ENCODE measurements around the gene FNIP2. TPM values are rescaled to one million over a fixed set of nuclear protein-coding genes. Genes with fewer than 3 reads are reported as not detected.
A peak's percentile ranks its signal among the peaks of the same experiment; 100 is the strongest.

The FNIP2 gene
- total RNA-seq, 2 donors from 2014 or later: 26.7 to 38.2 TPM

GRCh38 chr4:158760866-158761265, 8.0 kb upstream of the FNIP2 start:
- no peaks in the 10 kb centered on the region for H3K36me3 ChIP-seq (replicated peaks in 1 of 2; ENCODE audit: insufficient read depth in 1 of 2, low read depth in 2 of 2)
- DNase-seq (no peak), ATAC-seq (no peak)
- no peak overlapping the region for H3K27ac ChIP-seq
- H3K9me3 ChIP-seq: no peaks in the 10 kb centered on the region
- 79 to 85% methylated on average over 4 of the region's 4 CpGs for WGBS, 2 donors
- intact Hi-C loops (cut with DNase I): loop anchor here (10.0 kb wide), 1 partner anchor 84 kb away; no protein-coding TSS in a partner anchor
- H3K4me1 ChIP-seq: no peaks in the 10 kb centered on the region
- no peaks in the 10 kb centered on the region for H3K27me3 ChIP-seq
- no peak overlapping the region for H3K4me3 ChIP-seq
- TF ChIP-seq POLR2A (IDR thresholded peaks at IDR 0.05): no peak
- no peak for TF ChIP-seq CTCF (IDR thresholded peaks at IDR 0.05)

GRCh38 chr4:158762553-158762952, 6.3 kb upstream of the FNIP2 start:
- H3K36me3 ChIP-seq (replicated peaks in 1 of 2; ENCODE audit: insufficient read depth in 1 of 2, low read depth in 2 of 2): no peaks in the 10 kb centered on the region
- no peaks in the 10 kb centered on the region for H3K9me3 ChIP-seq
- no peak overlapping the region for H3K27ac ChIP-seq
- 72 to 74% methylated on average over 4 of the region's 4 CpGs for WGBS, 2 donors
- no peaks in the 10 kb centered on the region for H3K4me1 ChIP-seq
- no peaks in the 10 kb centered on the region for H3K27me3 ChIP-seq
- DNase-seq (no peak), ATAC-seq (no peak)
- no peak overlapping the region for H3K4me3 ChIP-seq
- no peak for TF ChIP-seq POLR2A (IDR thresholded peaks at IDR 0.05)
- TF ChIP-seq CTCF (IDR thresholded peaks at IDR 0.05): no peak
- intact Hi-C loops (cut with DNase I): loop anchor here (10.0 kb wide), 1 partner anchor 82 kb away; no protein-coding TSS in a partner anchor

- DNase-seq: no peak
- H3K9me3 ChIP-seq: no peaks in the 10 kb centered on the region
- no peak overlapping the region for H3K27ac ChIP-seq
- H3K27me3 ChIP-seq: no peaks in the 10 kb centered on the region
- WGBS, 2 donors: 45 to 47% methylated on average over 2 of the region's 2 CpGs
- H3K36me3 ChIP-seq (replicated peaks in 1 of 2; ENCODE audit: insufficient read depth in 1 of 2, low read depth in 2 of 2): no peaks in the 10 kb centered on the region
- H3K4me3 ChIP-seq: no peak overlapping the region
- ATAC-seq: no peak
- TF ChIP-seq CTCF (IDR thresholded peaks at IDR 0.05) (no peak), POLR2A (IDR thresholded peaks at IDR 0.05) (no peak)
- intact Hi-C loops (cut with DNase I): loop anchor here (10.0 kb wide), 1 partner anchor 81 kb away; no protein-coding TSS in a partner anchor
- H3K4me1 ChIP-seq: no peaks in the 10 kb centered on the region
Measured at GRCh38 chr4:158763462-158763861, 5.4 kb upstream of the FNIP2 start.

GRCh38 chr4:158766434-158767044, 2.3 kb upstream of the FNIP2 start:
- Histone ChIP-seq H3K4me3 (no peak overlapping the region), H3K27me3 (no peaks in the 10 kb centered on the region), H3K27ac (no peak overlapping the region), H3K4me1 (peaks cover 19% of the 10 kb centered on the region), H3K9me3 (no peaks in the 10 kb centered on the region), H3K36me3 (replicated peaks in 1 of 2; ENCODE audit: insufficient read depth in 1 of 2, low read depth in 2 of 2) (no peaks in the 10 kb centered on the region)
- ATAC-seq (no peak), DNase-seq (no peak)
- no peak for TF ChIP-seq POLR2A (IDR thresholded peaks at IDR 0.05)
- no peak for TF ChIP-seq CTCF (IDR thresholded peaks at IDR 0.05)
- 81 to 88% methylated on average over 6 of the region's 6 CpGs for WGBS, 2 donors
- intact Hi-C loops (cut with DNase I): loop anchor here (10.0 kb wide), 1 partner anchor 78 kb away; no protein-coding TSS in a partner anchor

- intact Hi-C loops (cut with DNase I): loop anchor here (10.0 kb wide), 1 partner anchor 77 kb away; no protein-coding TSS in a partner anchor
- Histone ChIP-seq H3K36me3 (replicated peaks in 1 of 2; ENCODE audit: insufficient read depth in 1 of 2, low read depth in 2 of 2) (no peaks in the 10 kb centered on the region), H3K9me3 (no peaks in the 10 kb centered on the region), H3K27ac (peak overlapping the region in 3 of 4 donors; percentile 87 to 97 (median 91)), H3K27me3 (no peaks in the 10 kb centered on the region), H3K4me3 (no peak overlapping the region), H3K4me1 (peaks cover 28% of the 10 kb centered on the region)
- TF ChIP-seq POLR2A (IDR thresholded peaks at IDR 0.05): no peak
- TF ChIP-seq CTCF (IDR thresholded peaks at IDR 0.05): no peak
- ATAC-seq (no peak), DNase-seq (no peak)
- 30 to 38% methylated on average over 2 of the region's 2 CpGs for WGBS, 2 donors
Measured at GRCh38 chr4:158767451-158767850, 1.4 kb upstream of the FNIP2 start.
